ENCODE measurements around the gene DMPK.

Gene DMPK

GRCh38 chr19:45784096-45784495 is 1.8 kb upstream of the DMPK start:
- peaks cover 37% of the 10 kb centered on the region for H3K36me3 ChIP-seq (ENCODE audit: control insufficient read depth, insufficient read depth, low read length)
- peaks cover 18% of the 10 kb centered on the region for H3K4me1 ChIP-seq (ENCODE audit: control insufficient read depth, insufficient read depth, low read length)
- H3K4me3 ChIP-seq (ENCODE audit: low read depth, low read length): no peak overlapping the region
- peaks cover 14% of the 10 kb centered on the region; the same call in 1 of the 2 replicates for H3K27me3 ChIP-seq (ENCODE audit: control insufficient read depth, insufficient read depth, low read length)
- no peaks in the 10 kb centered on the region for H3K9me3 ChIP-seq (ENCODE audit: control insufficient read depth, insufficient read depth, low read length)
- no peak overlapping the region for H3K27ac ChIP-seq (ENCODE audit: low read depth, low read length)
- H3K9ac ChIP-seq (ENCODE audit: low read depth, low read length): no peak overlapping the region

- Histone ChIP-seq H3K9me3 (ENCODE audit: control insufficient read depth, insufficient read depth, low read length) (no peaks in the 10 kb centered on the region), H3K27me3 (ENCODE audit: control insufficient read depth, insufficient read depth, low read length) (peaks cover 14% of the 10 kb centered on the region; the same call in 1 of the 2 replicates), H3K36me3 (ENCODE audit: control insufficient read depth, insufficient read depth, low read length) (peaks cover 27% of the 10 kb centered on the region), H3K9ac (ENCODE audit: low read depth, low read length) (no peak overlapping the region), H3K4me1 (ENCODE audit: control insufficient read depth, insufficient read depth, low read length) (peaks cover 22% of the 10 kb centered on the region), H3K27ac (ENCODE audit: low read depth, low read length) (peak overlapping the region; percentile 59), H3K4me3 (ENCODE audit: low read depth, low read length) (no peak overlapping the region)
Measured at GRCh38 chr19:45782820-45783785, 813 bp upstream of the DMPK start.

GRCh38 chr19:45781214-45782161 is 802 bp downstream of the DMPK start:
- Histone ChIP-seq H3K27me3 (ENCODE audit: control insufficient read depth, insufficient read depth, low read length) (peaks cover 14% of the 10 kb centered on the region; the same call in 1 of the 2 replicates), H3K9me3 (ENCODE audit: control insufficient read depth, insufficient read depth, low read length) (no peaks in the 10 kb centered on the region), H3K9ac (ENCODE audit: low read depth, low read length) (no peak overlapping the region), H3K36me3 (ENCODE audit: control insufficient read depth, insufficient read depth, low read length) (peaks cover 26% of the 10 kb centered on the region), H3K4me1 (ENCODE audit: control insufficient read depth, insufficient read depth, low read length) (peaks cover 22% of the 10 kb centered on the region), H3K27ac (ENCODE audit: low read depth, low read length) (no peak overlapping the region), H3K4me3 (ENCODE audit: low read depth, low read length) (no peak overlapping the region)

- peaks cover 14% of the 10 kb centered on the region; the same call in 1 of the 2 replicates for H3K27me3 ChIP-seq (ENCODE audit: control insufficient read depth, insufficient read depth, low read length)
- H3K4me3 ChIP-seq (ENCODE audit: low read depth, low read length): no peak overlapping the region
- H3K4me1 ChIP-seq (ENCODE audit: control insufficient read depth, insufficient read depth, low read length): peaks cover 22% of the 10 kb centered on the region
- no peaks in the 10 kb centered on the region for H3K9me3 ChIP-seq (ENCODE audit: control insufficient read depth, insufficient read depth, low read length)
- peaks cover 19% of the 10 kb centered on the region for H3K36me3 ChIP-seq (ENCODE audit: control insufficient read depth, insufficient read depth, low read length)
- no peak overlapping the region for H3K27ac ChIP-seq (ENCODE audit: low read depth, low read length)
- H3K9ac ChIP-seq (ENCODE audit: low read depth, low read length): no peak overlapping the region
Measured at GRCh38 chr19:45780448-45781213, 1.7 kb downstream of the DMPK start.

- peak overlapping the region; percentile 51; the same call in 1 of the 2 replicates for H3K4me3 ChIP-seq (ENCODE audit: low read depth, low read length)
- H3K36me3 ChIP-seq (ENCODE audit: control insufficient read depth, insufficient read depth, low read length): peaks cover 14% of the 10 kb centered on the region
- H3K27me3 ChIP-seq (ENCODE audit: control insufficient read depth, insufficient read depth, low read length): peaks cover 14% of the 10 kb centered on the region; the same call in 1 of the 2 replicates
- H3K4me1 ChIP-seq (ENCODE audit: control insufficient read depth, insufficient read depth, low read length): peaks cover 22% of the 10 kb centered on the region
- no peak overlapping the region for H3K9ac ChIP-seq (ENCODE audit: low read depth, low read length)
- H3K9me3 ChIP-seq (ENCODE audit: control insufficient read depth, insufficient read depth, low read length): no peaks in the 10 kb centered on the region
- peak overlapping the region; percentile 50 for H3K27ac ChIP-seq (ENCODE audit: low read depth, low read length)
Measured at GRCh38 chr19:45780146-45780447, 2.2 kb downstream of the DMPK start.

- no peak overlapping the region for H3K9ac ChIP-seq (ENCODE audit: low read depth, low read length)
- peak overlapping the region; percentile 67 for H3K4me3 ChIP-seq (ENCODE audit: low read depth, low read length)
- peaks cover 14% of the 10 kb centered on the region; the same call in 1 of the 2 replicates for H3K27me3 ChIP-seq (ENCODE audit: control insufficient read depth, insufficient read depth, low read length)
- H3K27ac ChIP-seq (ENCODE audit: low read depth, low read length): peak overlapping the region; percentile 50
- peaks cover 12% of the 10 kb centered on the region for H3K36me3 ChIP-seq (ENCODE audit: control insufficient read depth, insufficient read depth, low read length)
- H3K4me1 ChIP-seq (ENCODE audit: control insufficient read depth, insufficient read depth, low read length): peaks cover 22% of the 10 kb centered on the region
- no peaks in the 10 kb centered on the region for H3K9me3 ChIP-seq (ENCODE audit: control insufficient read depth, insufficient read depth, low read length)
Measured at GRCh38 chr19:45779231-45780145, 2.8 kb downstream of the DMPK start.

GRCh38 chr19:45778010-45778661 is 4.2 kb downstream of the DMPK start:
- H3K9me3 ChIP-seq (ENCODE audit: control insufficient read depth, insufficient read depth, low read length): no peaks in the 10 kb centered on the region
- H3K27me3 ChIP-seq (ENCODE audit: control insufficient read depth, insufficient read depth, low read length): peaks cover 14% of the 10 kb centered on the region; the same call in 1 of the 2 replicates
- H3K9ac ChIP-seq (ENCODE audit: low read depth, low read length): no peak overlapping the region
- no peak overlapping the region for H3K27ac ChIP-seq (ENCODE audit: low read depth, low read length)
- H3K36me3 ChIP-seq (ENCODE audit: control insufficient read depth, insufficient read depth, low read length): peaks cover 12% of the 10 kb centered on the region
- H3K4me1 ChIP-seq (ENCODE audit: control insufficient read depth, insufficient read depth, low read length): peaks cover 17% of the 10 kb centered on the region
- H3K4me3 ChIP-seq (ENCODE audit: low read depth, low read length): no peak overlapping the region

- Histone ChIP-seq H3K9ac (ENCODE audit: low read depth, low read length) (no peak overlapping the region), H3K9me3 (ENCODE audit: control insufficient read depth, insufficient read depth, low read length) (no peaks in the 10 kb centered on the region), H3K4me3 (ENCODE audit: low read depth, low read length) (no peak overlapping the region), H3K27me3 (ENCODE audit: control insufficient read depth, insufficient read depth, low read length) (peaks cover 14% of the 10 kb centered on the region; the same call in 1 of the 2 replicates), H3K4me1 (ENCODE audit: control insufficient read depth, insufficient read depth, low read length) (peaks cover 14% of the 10 kb centered on the region), H3K27ac (ENCODE audit: low read depth, low read length) (no peak overlapping the region), H3K36me3 (ENCODE audit: control insufficient read depth, insufficient read depth, low read length) (peaks cover 12% of the 10 kb centered on the region)
Measured at GRCh38 chr19:45777395-45777961, 4.8 kb downstream of the DMPK start.

- H3K36me3 ChIP-seq (ENCODE audit: control insufficient read depth, insufficient read depth, low read length): peaks cover 12% of the 10 kb centered on the region
- H3K27ac ChIP-seq (ENCODE audit: low read depth, low read length): no peak overlapping the region
- H3K27me3 ChIP-seq (ENCODE audit: control insufficient read depth, insufficient read depth, low read length): 0 out of 2 replicates have a peak, but pooled peaks cover 1% of the 10 kb centered on the region
- H3K4me3 ChIP-seq (ENCODE audit: low read depth, low read length): no peak overlapping the region
- H3K4me1 ChIP-seq (ENCODE audit: control insufficient read depth, insufficient read depth, low read length): peaks cover 15% of the 10 kb centered on the region
- H3K9ac ChIP-seq (ENCODE audit: low read depth, low read length): no peak overlapping the region
- no peaks in the 10 kb centered on the region for H3K9me3 ChIP-seq (ENCODE audit: control insufficient read depth, insufficient read depth, low read length)
Measured at GRCh38 chr19:45774765-45775164, 7.5 kb downstream of the DMPK start.
